Activated CD8-positive, alpha-beta T cell treated with anti-CD3 and anti-CD28 coated beads for 36 hours (primary cell): ENCODE measurements around the gene AUH. TPM values are rescaled to one million over a fixed set of nuclear protein-coding genes. Genes with fewer than 3 reads are reported as not detected.
A peak's percentile ranks its signal among the peaks of the same experiment; 100 is the strongest.

ENCODE experiments used
- ATAC-seq: fragments of 200-7000 bp; cut with Tn5 transposase; one replicate; pipeline ENCODE4 v1.10.0; 2021; ENCODE audit warnings: mild to moderate bottlenecking, moderate library complexity
- CTCF ChIA-PET: fragments of 350-600 bp; sonication (Branson Sonifier 250); formaldehyde crosslinking; loops from one replicate; lab custom pipeline; 2021; ENCODE audit warnings: antibody characterized with exemption; lab: Charles Lee
- POLR2A ChIA-PET: fragments of 350-600 bp; sonication (Branson Sonifier 250); formaldehyde crosslinking; loops from one replicate; lab custom pipeline; 2021; ENCODE audit warnings: antibody characterized with exemption; lab: Charles Lee
- DNase-seq: peaks from one replicate; pipeline ENCODE4 v3.0.0-alpha.2; 2020
- H3K27ac Mint-ChIP-seq: one replicate; pipeline ENCODE4 v1.8.0; 2021; ENCODE audit warnings: mild to moderate bottlenecking, mixed read lengths
- H3K27me3 Mint-ChIP-seq: one replicate; pipeline ENCODE4 v1.8.0; 2021; ENCODE audit warnings: mixed read lengths
- H3K36me3 Mint-ChIP-seq: one replicate; pipeline ENCODE4 v1.8.0; 2021; ENCODE audit warnings: low read depth, mixed read lengths
- H3K4me1 Mint-ChIP-seq: one replicate; pipeline ENCODE4 v1.8.0; 2021; ENCODE audit warnings: low read depth, mixed read lengths
- H3K4me3 Mint-ChIP-seq: one replicate; pipeline ENCODE4 v1.8.0; 2021; ENCODE audit warnings: mild to moderate bottlenecking, moderate library complexity, mixed read lengths
- H3K9me3 Mint-ChIP-seq: one replicate; pipeline ENCODE4 v1.8.0; 2021; ENCODE audit warnings: mixed read lengths
- CTCF ChIP-seq: fragments of 200-600 bp; IDR thresholded peaks from one replicate; pipeline ENCODE4 v1.8.0; 2022; ENCODE audit warnings: antibody characterized with exemption, mild to moderate bottlenecking
- intact Hi-C: fragments of 100-400 bp; cut with micrococcal nuclease; formaldehyde crosslinking; loops from one replicate; pipeline ENCODE4 v1.10.0; 2022
- total RNA-seq, 2 experiments: library from RNA; stranded (reverse); gene quantifications; one replicate each; pipeline ENCODE4 v1.2.3, GENCODE V29; 2021

The AUH gene
- 10 to 100 TPM; 30.8 to 31.1 TPM for total RNA-seq

GRCh38 chr9:91361291-91362050 lies at the start of gene AUH:
Gene AUH, minus strand, starts transcription at chr9:91361918. Its CDS starts 29 bp downstream, at chr9:91361889.
- CTCF ChIA-PET: interaction anchor here (0.9 to 5.7 kb wide), 4 partner anchors 8 to 446 kb away, joined by 4 to 32 read pairs (median 4); partner anchors contain the start of gene NFIL3
- TF ChIP-seq CTCF: no peak
- Mint-ChIP-seq H3K4me3 (peak within 1 kb of the TSS; percentile 89), H3K27ac (peak within 1 kb of the TSS; percentile 87), H3K27me3 (no peaks in the 10 kb centered on the region), H3K36me3 (peaks cover 40% of the 10 kb centered on the region), H3K9me3 (no peaks in the 10 kb centered on the region), H3K4me1 (peaks cover 45% of the 10 kb centered on the region)
- DNase-seq (peak; percentile 87), ATAC-seq (peak; percentile 92)
- intact Hi-C loops: no loop called here
- POLR2A ChIA-PET: interaction anchor here (0.6 to 5.4 kb wide), 14 partner anchors 8 to 261 kb away, joined by 3 to 32 read pairs (median 5); partner anchors contain the start of gene NFIL3

- Mint-ChIP-seq H3K4me3 (no peak overlapping the region), H3K9me3 (no peaks in the 10 kb centered on the region), H3K27me3 (no peaks in the 10 kb centered on the region), H3K36me3 (peaks cover 67% of the 10 kb centered on the region), H3K4me1 (peaks cover 39% of the 10 kb centered on the region), H3K27ac (no peak overlapping the region)
- TF ChIP-seq CTCF: no peak
- intact Hi-C loops: no loop called here
- no peak for DNase-seq
- ATAC-seq: no peak
- ChIA-PET CTCF (interaction anchor here (0.6 kb wide), 1 partner anchor 23 kb away, joined by 3 read pairs; no protein-coding TSS in a partner anchor), POLR2A (interaction anchor here (1.2 to 2.5 kb wide), 3 partner anchors 10 to 49 kb away, joined by 3 to 14 read pairs (median 3); no protein-coding TSS in a partner anchor)
These were observed 49.5 kb upstream of the AUH start for GRCh38 chr9:91411096-91411771.

- ChIA-PET CTCF (interaction anchor here (0.6 to 0.9 kb wide), 2 partner anchors 10 to 22 kb away, joined by 3 read pairs; no protein-coding TSS in a partner anchor), POLR2A (interaction anchor here (1.0 to 2.5 kb wide), 2 partner anchors 13 to 15 kb away, joined by 4 to 14 read pairs; no protein-coding TSS in a partner anchor)
- H3K9me3 Mint-ChIP-seq: no peaks in the 10 kb centered on the region
- ATAC-seq (no peak), DNase-seq (no peak)
- no peak overlapping the region for H3K27ac Mint-ChIP-seq
- H3K36me3 Mint-ChIP-seq: peaks cover 65% of the 10 kb centered on the region
- intact Hi-C loops: no loop called here
- H3K27me3 Mint-ChIP-seq: no peaks in the 10 kb centered on the region
- peaks cover 29% of the 10 kb centered on the region for H3K4me1 Mint-ChIP-seq
- TF ChIP-seq CTCF: no peak
- H3K4me3 Mint-ChIP-seq: no peak overlapping the region
These were observed 48.4 kb upstream of the AUH start for GRCh38 chr9:91410161-91410560.

- ChIA-PET CTCF (no interaction called here), POLR2A (interaction anchor here (2.5 kb wide), 1 partner anchor 12 kb away, joined by 14 read pairs; no protein-coding TSS in a partner anchor)
- Mint-ChIP-seq H3K9me3 (no peaks in the 10 kb centered on the region), H3K4me1 (peaks cover 24% of the 10 kb centered on the region), H3K27ac (no peak overlapping the region), H3K27me3 (no peaks in the 10 kb centered on the region), H3K4me3 (no peak overlapping the region), H3K36me3 (peaks cover 54% of the 10 kb centered on the region)
- intact Hi-C loops: no loop called here
- TF ChIP-seq CTCF: no peak
- DNase-seq (no peak), ATAC-seq (no peak)
These were observed 46.8 kb upstream of the AUH start for GRCh38 chr9:91408475-91408874.
